ENCODE measurements around the gene HMGXB3. TPM values are rescaled to one million over a fixed set of nuclear protein-coding genes. Genes with fewer than 3 reads are reported as not detected.

The HMGXB3 gene
- total RNA-seq, 2 experiments from 2014 or later: 35.1 to 44.0 TPM

DNA sequence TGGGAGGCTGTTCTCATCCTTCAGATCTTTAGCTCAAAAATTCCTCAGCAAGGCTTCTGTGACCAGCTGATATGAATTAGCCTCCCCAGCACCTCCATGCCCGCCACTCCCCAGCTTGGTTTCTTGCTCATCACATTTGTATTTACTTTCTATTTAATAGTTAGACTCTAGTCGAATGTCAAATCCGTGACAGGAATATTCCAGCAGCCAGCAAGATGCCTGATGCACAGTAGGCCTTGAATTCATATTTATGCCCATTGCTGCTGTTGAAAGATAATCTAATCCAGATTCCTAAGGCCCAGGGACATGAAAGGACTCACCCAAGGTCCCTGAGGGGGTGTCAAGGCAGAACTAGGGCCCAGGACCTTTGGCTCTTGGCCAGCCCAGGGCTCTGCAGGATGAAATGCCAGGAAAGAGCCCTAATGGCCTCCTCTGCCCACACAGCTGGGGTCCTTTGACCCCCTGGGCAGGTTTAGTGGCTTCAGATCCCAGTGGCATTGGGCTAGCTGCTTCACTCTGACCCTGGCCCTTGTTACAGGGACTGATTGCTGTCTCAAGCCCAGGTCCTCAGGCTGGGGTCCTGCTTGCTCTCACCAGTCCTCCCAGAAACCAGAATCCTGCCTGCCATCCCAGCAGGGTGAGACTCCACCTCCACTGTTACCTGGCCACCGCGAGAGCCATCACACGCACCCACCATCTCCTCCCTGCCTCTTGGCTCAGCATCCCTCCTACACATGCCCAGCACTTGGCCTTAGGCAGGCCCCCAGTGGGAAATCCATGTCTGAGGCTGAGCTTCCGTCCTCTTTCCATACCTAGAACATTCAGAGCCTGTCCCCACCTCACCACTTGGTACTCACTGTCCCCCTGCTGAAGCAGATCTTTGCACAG lies 78.5 kb downstream of the HMGXB3 start:
- no peaks in the 10 kb centered on the region for H3K9me3 ChIP-seq (ENCODE audit: low read length)
- H3K27ac ChIP-seq (ENCODE audit: low read depth, low read length, poor library complexity, severe bottlenecking): no peak overlapping the region
- CTCF ChIA-PET (ENCODE audit: unreplicated experiment): no interaction called here
- intact Hi-C loops (cut with micrococcal nuclease; ENCODE audit: unreplicated experiment): no loop called here
- H4K20me1 ChIP-seq (ENCODE audit: insufficient read depth, low read length): no peaks in the 10 kb centered on the region
- no peaks in the 10 kb centered on the region for H3K36me3 ChIP-seq (ENCODE audit: insufficient read depth, low read length)
- H3K79me2 ChIP-seq (ENCODE audit: insufficient read depth, low read depth, low read length): no peaks in the 10 kb centered on the region
- TF ChIP-seq EZH2phosphoT487 (IDR thresholded peaks at IDR 0.05; ENCODE audit: borderline replicate concordance, low read depth, low read length) (no peak), CTCF (conservative IDR thresholded peaks at IDR 0.05; ENCODE audit: low read length) (no peak)
- H3K9me2 ChIP-seq (ENCODE audit: insufficient read depth, low read length): no peaks in the 10 kb centered on the region
- H3K4me2 ChIP-seq (ENCODE audit: low read length): no peak overlapping the region
- H2AFZ ChIP-seq (ENCODE audit: low read length): no peak overlapping the region
- no peak overlapping the region for H3K4me3 ChIP-seq (ENCODE audit: low read depth, low read length, poor library complexity, severe bottlenecking)
- no TSS peak for BruUV-seq (replicated peaks)
- H3K4me1 ChIP-seq (ENCODE audit: insufficient read depth, low read length, poor library complexity, severe bottlenecking): peaks cover 12% of the 10 kb centered on the region
- no peak for DNase-seq (ENCODE audit: low spot score)
- POLR2A ChIA-PET: no interaction called here

DNA sequence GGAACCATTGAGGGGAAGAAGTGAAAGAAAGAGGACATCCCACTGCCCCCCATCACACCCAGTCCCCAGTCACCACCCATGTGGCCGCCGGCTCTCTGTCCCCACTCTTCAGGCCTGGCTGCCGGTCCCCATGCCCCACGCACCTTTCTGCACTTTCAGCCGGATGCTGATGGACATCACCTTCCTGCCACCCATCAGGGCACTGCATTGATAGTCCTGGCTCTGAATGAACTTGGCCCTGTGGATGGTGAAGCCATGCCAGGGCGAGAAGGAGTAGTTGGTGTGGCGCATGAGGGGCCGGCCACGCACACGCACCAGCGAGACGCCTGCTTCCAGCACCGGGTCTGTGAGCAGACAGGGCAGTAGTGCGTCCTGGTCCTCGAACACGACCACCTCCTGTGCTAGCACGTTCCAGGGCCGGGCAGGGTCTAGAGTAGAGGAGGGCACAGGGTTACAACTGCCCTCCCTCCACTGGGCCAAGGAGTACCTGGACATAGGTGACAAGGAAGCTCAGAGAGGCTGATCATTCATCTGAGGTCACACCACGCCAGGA lies 79.4 kb downstream of the HMGXB3 start:
- H3K9me3 ChIP-seq (ENCODE audit: low read length): no peaks in the 10 kb centered on the region
- no peaks in the 10 kb centered on the region for H3K79me2 ChIP-seq (ENCODE audit: insufficient read depth, low read depth, low read length)
- no TSS peak for BruUV-seq (replicated peaks)
- H3K9me2 ChIP-seq (ENCODE audit: insufficient read depth, low read length): no peaks in the 10 kb centered on the region
- ChIA-PET POLR2A (no interaction called here), CTCF (ENCODE audit: unreplicated experiment) (no interaction called here)
- peaks cover 12% of the 10 kb centered on the region for H3K4me1 ChIP-seq (ENCODE audit: insufficient read depth, low read length, poor library complexity, severe bottlenecking)
- intact Hi-C loops (cut with micrococcal nuclease; ENCODE audit: unreplicated experiment): no loop called here
- H3K4me2 ChIP-seq (ENCODE audit: low read length): no peak overlapping the region
- H3K36me3 ChIP-seq (ENCODE audit: insufficient read depth, low read length): no peaks in the 10 kb centered on the region
- TF ChIP-seq EZH2phosphoT487 (IDR thresholded peaks at IDR 0.05; ENCODE audit: borderline replicate concordance, low read depth, low read length) (no peak), CTCF (conservative IDR thresholded peaks at IDR 0.05; ENCODE audit: low read length) (no peak)
- no peaks in the 10 kb centered on the region for H4K20me1 ChIP-seq (ENCODE audit: insufficient read depth, low read length)
- no peak overlapping the region for H3K27ac ChIP-seq (ENCODE audit: low read depth, low read length, poor library complexity, severe bottlenecking)
- H2AFZ ChIP-seq (ENCODE audit: low read length): no peak overlapping the region
- H3K4me3 ChIP-seq (ENCODE audit: low read depth, low read length, poor library complexity, severe bottlenecking): no peak overlapping the region
- no peak for DNase-seq (ENCODE audit: low spot score)
